Activated T-cell treated with anti-CD3 and anti-CD28 coated beads for 24 hours (primary cell): ENCODE data around the gene MLX.
"Not testable (repeated sequence)": the region's sequence is repeated elsewhere in the genome, so short reads cannot be mapped to it uniquely, and the experiment has no call there.

ENCODE experiments used
- DNase-seq: peaks from one replicate; pipeline ENCODE4 v3.0.0-alpha.2; 2020; ENCODE audit warnings: low read depth

The MLX gene

GRCh38 chr17:42536372-42537155 is 30.3 kb upstream of the MLX start:
- DNase-seq = peak; percentile 66

- no peak for DNase-seq
These were observed 29.6 kb upstream of the MLX start for GRCh38 chr17:42537156-42537805.

- no peak for DNase-seq
These were observed 29.0 kb upstream of the MLX start for GRCh38 chr17:42537826-42538451.

GRCh38 chr17:42538482-42538881 is 28.4 kb upstream of the MLX start:
- DNase-seq = no peak

- DNase-seq = not testable (repeated sequence)
These were observed 26.3 kb upstream of the MLX start for GRCh38 chr17:42540558-42540957.

GRCh38 chr17:42541041-42541833 is 25.7 kb upstream of the MLX start:
- no peak for DNase-seq

GRCh38 chr17:42543190-42544079 is 23.5 kb upstream of the MLX start:
- DNase-seq = no peak

GRCh38 chr17:42544874-42545283 is 22.0 kb upstream of the MLX start:
- no peak for DNase-seq

- not testable (repeated sequence) for DNase-seq
These were observed 21.0 kb upstream of the MLX start for GRCh38 chr17:42545755-42546505.

- no peak for DNase-seq
These were observed 19.9 kb upstream of the MLX start for GRCh38 chr17:42547001-42547461.

- no peak for DNase-seq
These were observed 19.2 kb upstream of the MLX start for GRCh38 chr17:42547698-42548069.

GRCh38 chr17:42548070-42548837 is 18.6 kb upstream of the MLX start:
- DNase-seq = peak; percentile 67

- no peak for DNase-seq
These were observed 17.7 kb upstream of the MLX start for GRCh38 chr17:42548993-42549755.

- DNase-seq = not testable (repeated sequence)
These were observed 14.2 kb upstream of the MLX start, which contains the start of gene HSD17B1 for GRCh38 chr17:42552736-42553135. HSD17B1 (plus strand) TSS chr17:42552923; CDS start chr17:42552934, 11 bp downstream.

- DNase-seq = no peak
These were observed 13.6 kb upstream of the MLX start for GRCh38 chr17:42553161-42553818.

- DNase-seq = no peak
These were observed 13.0 kb upstream of the MLX start for GRCh38 chr17:42553866-42554249.

GRCh38 chr17:42554250-42555121 is 12.4 kb upstream of the MLX start:
- peak; percentile 73 for DNase-seq
